ENCODE results near the gene CFAP206. TPM values are rescaled to one million over a fixed set of nuclear protein-coding genes. Genes with fewer than 3 reads are reported as not detected.
A peak's percentile ranks its signal among the peaks of the same experiment; 100 is the strongest.

Gene CFAP206
- total and polyA plus RNA-seq, 10 of the 15 experiments (the other 5 are each of a cell fraction or from before 2014, with no cell fraction given) = 0.04 to 0.24 (median 0.09) TPM; not detected in 6

- H4K20me1 ChIP-seq (ENCODE audit: control insufficient read depth, insufficient read depth) = no peaks in the 10 kb centered on the region
- H3K4me3 ChIP-seq = no peak overlapping the region
- CTCF ChIA-PET = interaction anchor here (1.3 kb wide), 1 partner anchor 10 kb away, joined by 3 read pairs; no protein-coding TSS in a partner anchor
- no TSS peak for BruUV-seq (replicated peaks)
- H3K4me2 ChIP-seq (ENCODE audit: control insufficient read depth, insufficient read depth) = no peak overlapping the region
- H2AFZ ChIP-seq (ENCODE audit: control insufficient read depth, low read depth, low read length) = no peak overlapping the region
- no peak overlapping the region for H3K27ac ChIP-seq (ENCODE audit: control insufficient read depth, insufficient read depth)
- DNase-seq (ENCODE audit: low read depth, low spot score) (peak; percentile 25), FAIRE-seq (peak; percentile 75), ATAC-seq (peak; percentile 76)
- no peaks in the 10 kb centered on the region for H3K27me3 ChIP-seq (replicated peaks in 1 of 2; ENCODE audit: control insufficient read depth in 2 of 2, insufficient read depth in 2 of 2, low read length in 1 of 2)
- H3K36me3 ChIP-seq (ENCODE audit: control insufficient read depth in 2 of 2, insufficient read depth in 2 of 2, low read length in 1 of 2) = no peaks in the 10 kb centered on the region
- POLR2A ChIA-PET = no interaction called here
- H3K79me2 ChIP-seq (ENCODE audit: control insufficient read depth, insufficient read depth, low read length) = no peaks in the 10 kb centered on the region
- RAD21 ChIA-PET (ENCODE audit: unreplicated experiment) = no interaction called here
- SMC1A ChIA-PET (ENCODE audit: uncharacterized antibody, unreplicated experiment) = no interaction called here
- intact Hi-C loops (cut with micrococcal nuclease; ENCODE audit: unreplicated experiment) (no loop called here), in situ Hi-C loops (cut with MboI) (no loop called here)
- WGBS (ENCODE audit: insufficient coverage, insufficient replicate concordance, low lambda C conversion rate, missing lambda C conversion rate) = 27% methylated on average over 4 of the region's 4 CpGs
- H3K4me1 ChIP-seq (ENCODE audit: control insufficient read depth, insufficient read depth, low read length) = no peaks in the 10 kb centered on the region
- no peak overlapping the region for H3K9ac ChIP-seq (ENCODE audit: control insufficient read depth, insufficient read depth, low read length)
- TF ChIP-seq CREM (IDR thresholded peaks at IDR 0.05; ENCODE audit: low read depth) (0 out of 2 replicates have a peak, but pooled peaks have one; percentile 27), REST (IDR thresholded peaks at IDR 0.05; ENCODE audit: low read depth, low read length) (peak; percentile 99), SPI1 (IDR thresholded peaks at IDR 0.05; ENCODE audit: borderline replicate concordance, insufficient read depth, low read depth, low read length) (0 out of 2 replicates have a peak, but pooled peaks have one; percentile 18), RCOR1 (conservative IDR thresholded peaks at IDR 0.05; ENCODE audit: low read depth, low read length) (peak; percentile 80; the same call in 1 of the 2 replicates), CREB1 (IDR thresholded peaks at IDR 0.05; ENCODE audit: low read depth) (peak; percentile 77), IRF4 (IDR thresholded peaks at IDR 0.05; ENCODE audit: low read depth, low read length) (no peak), CBFB (IDR thresholded peaks at IDR 0.05; ENCODE audit: low read depth) (no peak), ESRRA (IDR thresholded peaks at IDR 0.05; ENCODE audit: low read length) (no peak; the same call in 1 of the 2 replicates)
- H3K9me3 ChIP-seq (replicated peaks; ENCODE audit: control insufficient read depth, insufficient read depth, low read length) = no peaks in the 10 kb centered on the region
These were observed 28.7 kb downstream of the CFAP206 start for GRCh38 chr6:87436435-87436834.
